B cell (primary cell): ENCODE data around the gene RBX1.

Source experiments
- EZH2 ChIP-seq: IDR thresholded peaks from 2 replicates; pipeline ENCODE4 v1.6.1; 2012; ENCODE audit warnings: borderline replicate concordance, low read depth, mild to moderate bottlenecking, moderate library complexity, low read length; ENCODE audit not compliant: insufficient read depth, poor library complexity, severe bottlenecking
- TF ChIP-seq, protein P1 (sequence below): fragments of 200-600 bp; IDR thresholded peaks from one replicate; pipeline ENCODE4 v1.8.0; 2022; ENCODE audit warnings: antibody characterized with exemption, mild to moderate bottlenecking

GRCh38 chr22:40953471-40953870, 2.3 kb downstream of the RBX1 start:
- TF ChIP-seq, protein P1, sequence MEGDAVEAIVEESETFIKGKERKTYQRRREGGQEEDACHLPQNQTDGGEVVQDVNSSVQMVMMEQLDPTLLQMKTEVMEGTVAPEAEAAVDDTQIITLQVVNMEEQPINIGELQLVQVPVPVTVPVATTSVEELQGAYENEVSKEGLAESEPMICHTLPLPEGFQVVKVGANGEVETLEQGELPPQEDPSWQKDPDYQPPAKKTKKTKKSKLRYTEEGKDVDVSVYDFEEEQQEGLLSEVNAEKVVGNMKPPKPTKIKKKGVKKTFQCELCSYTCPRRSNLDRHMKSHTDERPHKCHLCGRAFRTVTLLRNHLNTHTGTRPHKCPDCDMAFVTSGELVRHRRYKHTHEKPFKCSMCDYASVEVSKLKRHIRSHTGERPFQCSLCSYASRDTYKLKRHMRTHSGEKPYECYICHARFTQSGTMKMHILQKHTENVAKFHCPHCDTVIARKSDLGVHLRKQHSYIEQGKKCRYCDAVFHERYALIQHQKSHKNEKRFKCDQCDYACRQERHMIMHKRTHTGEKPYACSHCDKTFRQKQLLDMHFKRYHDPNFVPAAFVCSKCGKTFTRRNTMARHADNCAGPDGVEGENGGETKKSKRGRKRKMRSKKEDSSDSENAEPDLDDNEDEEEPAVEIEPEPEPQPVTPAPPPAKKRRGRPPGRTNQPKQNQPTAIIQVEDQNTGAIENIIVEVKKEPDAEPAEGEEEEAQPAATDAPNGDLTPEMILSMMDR = no peak
- TF ChIP-seq EZH2 = no peak
